HepG2 (cell line): Measurements from ENCODE around the gene SUSD3. TPM values are rescaled to one million over a fixed set of nuclear protein-coding genes. Genes with fewer than 3 reads are reported as not detected.

ENCODE experiments used
- CEBPZ ChIP-seq: IDR thresholded peaks from 2 replicates; pipeline ENCODE4 v1.6.1; 2012; ENCODE audit warnings: low read length, improper control_type of control experiment
- DMAP1 ChIP-seq: IDR thresholded peaks from 2 replicates; pipeline ENCODE4 v1.6.1; 2016
- MAF1 ChIP-seq: sonication (generic); formaldehyde crosslinking; IDR thresholded peaks from 2 replicates; pipeline ENCODE4 v1.5.0; 2020; ENCODE audit warnings: missing genetic modification reagents, borderline replicate concordance
- MBNL3 ChIP-seq: fragments of 250-450 bp; sonication (Bioruptor Pico); conservative IDR thresholded peaks from 2 replicates; pipeline ENCODE4 v1.8.0; 2022; ENCODE audit warnings: mild to moderate bottlenecking, inconsistent platforms
- NFAT5 ChIP-seq: sonication (generic); formaldehyde crosslinking; IDR thresholded peaks from 2 replicates; pipeline ENCODE4 v1.4.0; 2020; ENCODE audit warnings: missing genetic modification reagents
- PBX3 ChIP-seq: sonication (generic); formaldehyde crosslinking; IDR thresholded peaks from 2 replicates; pipeline ENCODE4 v1.8.1; 2023; ENCODE audit warnings: missing genetic modification reagents, inconsistent platforms, borderline replicate concordance
- SP1 ChIP-seq, 2 experiments: fragments of 450-650 bp in 1 of 2; sonication (generic) in 1 of 2; formaldehyde crosslinking in 1 of 2; IDR thresholded peaks; 2 replicates each; pipeline versions ENCODE4 v1.4.0 to v1.6.1; 2016 to 2020; ENCODE audit warnings: missing genetic modification reagents in 1 of 2
- TOPORS ChIP-seq: sonication (generic); formaldehyde crosslinking; IDR thresholded peaks from 2 replicates; pipeline ENCODE4 v1.8.0; 2023; ENCODE audit warnings: mild to moderate bottlenecking, missing genetic modification reagents
- U2AF1 ChIP-seq: fragments of 200-400 bp; formaldehyde crosslinking; optimal IDR thresholded peaks from 2 replicates; pipeline ENCODE3; 2017; ENCODE audit warnings: mild to moderate bottlenecking, low read depth, low read length
- ZBTB37 ChIP-seq: sonication (generic); formaldehyde crosslinking; IDR thresholded peaks from 2 replicates; pipeline ENCODE4 v1.4.0; 2020; ENCODE audit warnings: mild to moderate bottlenecking, missing genetic modification reagents
- ZC3H13 ChIP-seq: sonication (generic); formaldehyde crosslinking; IDR thresholded peaks from 2 replicates; pipeline ENCODE4 v1.8.1; 2023; ENCODE audit warnings: mild to moderate bottlenecking, missing genetic modification reagents, moderate library complexity
- ZFP1 ChIP-seq: IDR thresholded peaks from 2 replicates; pipeline ENCODE4 v1.6.1; 2016
- ZNF550 ChIP-seq: sonication (generic); formaldehyde crosslinking; IDR thresholded peaks from 2 replicates; pipeline ENCODE4 v1.4.0; 2020; ENCODE audit warnings: mild to moderate bottlenecking, missing genetic modification reagents, borderline replicate concordance
- ZNF552 ChIP-seq: sonication (generic); formaldehyde crosslinking; IDR thresholded peaks from 2 replicates; pipeline ENCODE4 v1.9.0; 2022; ENCODE audit warnings: missing genetic modification reagents, mild to moderate bottlenecking, borderline replicate concordance
- ZNF598 ChIP-seq: sonication (generic); formaldehyde crosslinking; IDR thresholded peaks from 2 replicates; pipeline ENCODE4 v1.5.1; 2020; ENCODE audit warnings: mild to moderate bottlenecking, missing genetic modification reagents, borderline replicate concordance
- ZNF713 ChIP-seq: sonication (generic); formaldehyde crosslinking; IDR thresholded peaks from 2 replicates; pipeline ENCODE4 v1.4.0; 2020; ENCODE audit warnings: mild to moderate bottlenecking, missing genetic modification reagents
- ZNF879 ChIP-seq: sonication (generic); formaldehyde crosslinking; IDR thresholded peaks from 2 replicates; pipeline ENCODE4 v1.8.1; 2023; ENCODE audit warnings: missing genetic modification reagents
- polyA plus RNA-seq, 8 experiments: library from polyadenylated mRNA; depleted of rRNA in 3 of 8; stranded (reverse) in 7 of 8; unstranded in 1 of 8; fragments of >200 nt; fragmentation: Illumina TruSeq in 4 of 8; extraction: Trizol in 4 of 8; gene quantifications; 2 replicates each; pipeline versions ENCODE4 v1.2.1 to v1.2.3, GENCODE V29; 2011 to 2016; ENCODE audit warnings: low read depth in 4 of 8, missing spikeins in 1 of 8, mixed read lengths in 1 of 8; ENCODE audit not compliant: insufficient read depth in 1 of 8
- total RNA-seq, 5 experiments: library from RNA; depleted of rRNA; stranded (reverse); fragments of >200 nt; fragmentation: Illumina TruSeq; extraction: Trizol; gene quantifications; 2 replicates each; pipeline ENCODE4 v1.2.3, GENCODE V29; 2016; ENCODE audit warnings: low read depth in 1 of 5

Gene SUSD3
- total and polyA plus RNA-seq, 2 of the 13 experiments (the other 11 are each of a cell fraction or from before 2014, with no cell fraction given): 7.0 to 9.1 TPM

GRCh38 chr9:93134015-93134739 lies 75.7 kb downstream of the SUSD3 start, which contains the start of gene NINJ1 (continued):
- TF ChIP-seq NFAT5 (CRISPR knock-in tag) (no peak), DMAP1 (CRISPR knock-in tag) (peak; percentile 21; the same call in 1 of the 2 replicates), ZNF550 (CRISPR knock-in tag) (no peak), SP1 (IDR thresholded peaks at IDR 0.05) (no peak), SP1 (CRISPR knock-in tag; IDR thresholded peaks at IDR 0.05) (peak; percentile 4; the same call in 1 of the 2 replicates), U2AF1 (no peak), CEBPZ (no peak), PBX3 (CRISPR knock-in tag) (no peak), ZC3H13 (CRISPR knock-in tag) (peak; percentile 41; the same call in 1 of the 2 replicates), ZBTB37 (CRISPR knock-in tag) (no peak), ZNF879 (CRISPR knock-in tag) (peak; percentile 17; the same call in 1 of the 2 replicates), TOPORS (CRISPR knock-in tag) (no peak), ZNF552 (CRISPR knock-in tag) (no peak), MBNL3 (no peak), ZNF713 (CRISPR knock-in tag) (no peak), ZNF598 (CRISPR knock-in tag) (no peak; the same call in 1 of the 2 replicates), ZFP1 (CRISPR knock-in tag) (0 out of 2 replicates have a peak, but pooled peaks have one; percentile 42), MAF1 (no peak)
